ENCODE data around the gene TPRG1L.

TPRG1L gene

GRCh38 chr1:3594706-3595377, 30.0 kb upstream of the TPRG1L start:
- no peak for FAIRE-seq

GRCh38 chr1:3595949-3596348, 28.9 kb upstream of the TPRG1L start:
- FAIRE-seq: no peak

GRCh38 chr1:3596663-3597598, 27.9 kb upstream of the TPRG1L start:
- FAIRE-seq: no peak

- FAIRE-seq: no peak
Measured at GRCh38 chr1:3597599-3597964, 27.2 kb upstream of the TPRG1L start.

- FAIRE-seq: no peak
Measured at GRCh38 chr1:3598051-3598491, 26.7 kb upstream of the TPRG1L start.

- no peak for FAIRE-seq
Measured at GRCh38 chr1:3598522-3599285, 26.1 kb upstream of the TPRG1L start.

GRCh38 chr1:3599286-3599811, 25.5 kb upstream of the TPRG1L start:
- no peak for FAIRE-seq

- FAIRE-seq: no peak
Measured at GRCh38 chr1:3599816-3600215, 25.0 kb upstream of the TPRG1L start.

- FAIRE-seq: no peak
Measured at GRCh38 chr1:3600354-3600753, 24.5 kb upstream of the TPRG1L start.

GRCh38 chr1:3601743-3602142, 23.1 kb upstream of the TPRG1L start:
- no peak for FAIRE-seq

- no peak for FAIRE-seq
Measured at GRCh38 chr1:3602375-3602774, 22.4 kb upstream of the TPRG1L start.

- FAIRE-seq: no peak
Measured at GRCh38 chr1:3603156-3603555, 21.7 kb upstream of the TPRG1L start.

GRCh38 chr1:3603571-3604467, 21.0 kb upstream of the TPRG1L start:
- no peak for FAIRE-seq

- no peak for FAIRE-seq
Measured at GRCh38 chr1:3604468-3604974, 20.3 kb upstream of the TPRG1L start.

GRCh38 chr1:3604997-3605823, 19.6 kb upstream of the TPRG1L start:
- FAIRE-seq: no peak

GRCh38 chr1:3606779-3607702, 17.8 kb upstream of the TPRG1L start:
- FAIRE-seq: no peak

GRCh38 chr1:3607703-3608065, 17.1 kb upstream of the TPRG1L start:
- FAIRE-seq: no peak

GRCh38 chr1:3608154-3608553, 16.7 kb upstream of the TPRG1L start:
- no peak for FAIRE-seq

- no peak for FAIRE-seq
Measured at GRCh38 chr1:3609016-3609768, 15.6 kb upstream of the TPRG1L start.

All from colon (tissue), 2 donors.